HCT116 (cell line): ENCODE results near the gene ZSCAN23. TPM values are rescaled to one million over a fixed set of nuclear protein-coding genes. Genes with fewer than 3 reads are reported as not detected.

Experiments
- ATAC-seq: fragments of 200-7000 bp; cut with Tn5 transposase; 2 replicates; pipeline ENCODE4 v1.9.1; 2020; ENCODE audit warnings: mild to moderate bottlenecking, moderate library complexity
- BruUV-seq: library from RNA; stranded (reverse); fragments of 400-500 nt; replicated peaks from 2 replicates; lab custom pipeline; 2021; lab: Mats Ljungman, UMichigan
- CTCF ChIA-PET: fragments of 300-600 bp; sonication (Branson Sonifier 250); formaldehyde crosslinking; loops from one replicate; lab custom pipeline; 2021; ENCODE audit warnings: antibody characterized with exemption; lab: Charles Lee
- POLR2A ChIA-PET: fragments of 300-600, 350-600 bp; sonication (Branson Sonifier 250); formaldehyde crosslinking; loops from one replicate; lab custom pipeline; 2021; ENCODE audit warnings: antibody characterized with exemption; lab: Charles Lee
- RAD21 ChIA-PET, 2 experiments: fragments of 300-600 bp; sonication (Branson Sonifier 250); formaldehyde crosslinking; loops; one replicate each; lab custom pipeline; 2023; ENCODE audit warnings: low total read pairs in 2 of 2; ENCODE audit not compliant: uncharacterized antibody in 2 of 2, unreplicated experiment in 2 of 2, low non-redundant PET in 1 of 2; lab: Charles Lee
- DNase-seq: peaks from one replicate; pipeline ENCODE4 v3.0.0-alpha.2; 2010; ENCODE audit warnings: low read depth, low spot score
- H2AFZ ChIP-seq: fragments of 200-600 bp; shearing (Covaris generic), sonication (generic); 2 replicates; pipeline ENCODE4 v1.6.1; 2017; ENCODE audit warnings: low read depth, mixed run types, mixed read lengths, antibody characterized with exemption, low read length; ENCODE audit not compliant: poor library complexity, severe bottlenecking
- H3K27ac ChIP-seq: 2 replicates; pipeline ENCODE4 v1.5.1; 2012; ENCODE audit warnings: low read depth, low read length
- H3K27me3 ChIP-seq: fragments of 200-600 bp; sonication (generic); 2 replicates; pipeline ENCODE4 v1.6.1; 2016; ENCODE audit warnings: mixed run types, low read length, mixed read lengths; ENCODE audit not compliant: insufficient read depth
- H3K36me3 ChIP-seq, 2 experiments: fragments of 200-500 bp in 1 of 2; fragments of 200-600 bp in 1 of 2; sonication (Bioruptor generic) in 1 of 2; sonication (generic) in 1 of 2; 2 replicates each; pipeline versions ENCODE4 v1.5.1 to v1.6.1; 2014 to 2016; ENCODE audit warnings: low read length in 2 of 2, inconsistent platforms in 1 of 2, mixed read lengths in 1 of 2, mixed run types in 1 of 2; ENCODE audit not compliant: insufficient read depth in 2 of 2, control insufficient read depth in 1 of 2
- H3K4me1 ChIP-seq, 2 experiments: fragments of 200-600 bp in 1 of 2; sonication (generic) in 1 of 2; 2 replicates each; pipeline versions ENCODE4 v1.5.1 to v1.6.1; 2012 to 2017; ENCODE audit warnings: low read length in 2 of 2, inconsistent platforms in 1 of 2, mild to moderate bottlenecking in 1 of 2, mixed read lengths in 1 of 2, mixed run types in 1 of 2, moderate library complexity in 1 of 2; ENCODE audit not compliant: insufficient read depth in 2 of 2, control insufficient read depth in 1 of 2
- H3K4me2 ChIP-seq: fragments of 200-600 bp; sonication (generic); 2 replicates; pipeline ENCODE4 v1.6.1; 2017; ENCODE audit warnings: mixed run types, low read length, mixed read lengths
- H3K4me3 ChIP-seq, 2 experiments: fragments of 200-600 bp in 1 of 2; sonication (generic) in 1 of 2; replicated peaks in 1 of 2; 2 replicates each; pipeline ENCODE4 v1.5.1; 2011 to 2016; ENCODE audit warnings: low read length in 2 of 2, control low read depth in 1 of 2, low read depth in 1 of 2, mild to moderate bottlenecking in 1 of 2, mixed read lengths in 1 of 2, mixed run types in 1 of 2
- H3K79me2 ChIP-seq: fragments of 200-600 bp; sonication (generic); 2 replicates; pipeline ENCODE4 v1.6.1; 2017; ENCODE audit warnings: mild to moderate bottlenecking, mixed run types, low read length, moderate library complexity, mixed read lengths; ENCODE audit not compliant: insufficient read depth
- H3K9ac ChIP-seq: fragments of 200-600 bp; sonication (generic); 2 replicates; pipeline ENCODE4 v1.6.1; 2016; ENCODE audit warnings: low read length, mixed read lengths
- H3K9me2 ChIP-seq: fragments of 200-600 bp; sonication (generic), shearing (Covaris generic); 2 replicates; pipeline ENCODE4 v1.6.1; 2017; ENCODE audit warnings: mixed run types, mild to moderate bottlenecking, moderate library complexity; ENCODE audit not compliant: insufficient read depth
- H3K9me3 ChIP-seq, 2 experiments: fragments of 200-500 bp in 1 of 2; fragments of 200-600 bp in 1 of 2; sonication (Bioruptor generic) in 1 of 2; sonication (generic) in 1 of 2; 2 replicates each; pipeline ENCODE4 v1.6.1; 2014 to 2017; ENCODE audit warnings: low read length in 2 of 2, mixed read lengths in 2 of 2, inconsistent platforms in 1 of 2, low read depth in 1 of 2, mild to moderate bottlenecking in 1 of 2, mixed run types in 1 of 2, moderate library complexity in 1 of 2; ENCODE audit not compliant: control insufficient read depth in 1 of 2, insufficient read depth in 1 of 2
- H4K20me1 ChIP-seq: fragments of 200-600 bp; sonication (generic), shearing (Covaris generic); 2 replicates; pipeline ENCODE4 v1.6.1; 2017; ENCODE audit warnings: mixed run types, mild to moderate bottlenecking, moderate library complexity; ENCODE audit not compliant: insufficient read depth
- CEBPB ChIP-seq: IDR thresholded peaks from 2 replicates; pipeline ENCODE4 v1.6.1; 2012; ENCODE audit warnings: low read depth
- EGR1 ChIP-seq: IDR thresholded peaks from 2 replicates; pipeline ENCODE4 v1.6.1; 2012; ENCODE audit warnings: low read depth
- ELF1 ChIP-seq: IDR thresholded peaks from 2 replicates; pipeline ENCODE4 v1.6.1; 2012; ENCODE audit warnings: low read depth, borderline replicate concordance
- EZH2 ChIP-seq: fragments of 200-600 bp; sonication (generic); IDR thresholded peaks from 2 replicates; pipeline ENCODE4 v1.6.1; 2017; ENCODE audit warnings: antibody characterized with exemption, mixed run types
- EZH2phosphoT487 ChIP-seq: fragments of 200-600 bp; IDR thresholded peaks from 2 replicates; pipeline ENCODE4 v1.6.1; 2018; ENCODE audit warnings: antibody characterized with exemption, borderline replicate concordance
- FOSL1 ChIP-seq: IDR thresholded peaks from 2 replicates; pipeline ENCODE4 v1.6.1; 2012; ENCODE audit warnings: low read depth
- POLR2AphosphoS5 ChIP-seq: IDR thresholded peaks from 2 replicates; pipeline ENCODE4 v1.6.1; 2011; ENCODE audit warnings: mild to moderate bottlenecking, low read depth, low read length, moderate library complexity
- RAD21 ChIP-seq: IDR thresholded peaks from 2 replicates; pipeline ENCODE4 v1.6.1; 2012; ENCODE audit warnings: low read depth, mild to moderate bottlenecking
- SIN3A ChIP-seq: IDR thresholded peaks from 2 replicates; pipeline ENCODE4 v1.6.1; 2012; ENCODE audit warnings: low read depth
- SP1 ChIP-seq: IDR thresholded peaks from 2 replicates; pipeline ENCODE4 v1.6.1; 2012; ENCODE audit warnings: low read depth
- SRF ChIP-seq: IDR thresholded peaks from 2 replicates; pipeline ENCODE4 v1.6.1; 2012; ENCODE audit warnings: low read depth
- TCF7L2 ChIP-seq: IDR thresholded peaks from 2 replicates; pipeline ENCODE4 v1.7.0; 2011; ENCODE audit warnings: borderline replicate concordance, inconsistent platforms; ENCODE audit not compliant: insufficient read depth, insufficient read length; ENCODE audit errors: extremely low read depth
- YY1 ChIP-seq: IDR thresholded peaks from 2 replicates; pipeline ENCODE4 v1.6.1; 2011; ENCODE audit warnings: low read length, low read depth, moderate library complexity, mild to moderate bottlenecking; ENCODE audit not compliant: insufficient replicate concordance; ENCODE audit errors: extremely low read depth
- ZFX ChIP-seq: fragments of 450-650 bp; IDR thresholded peaks from 2 replicates; pipeline ENCODE4 v1.6.1; 2017
- ZNF274 ChIP-seq: fragments of 200-500 bp; sonication (Bioruptor generic); IDR thresholded peaks from 2 replicates; pipeline ENCODE4 v1.6.1; 2014; ENCODE audit warnings: mild to moderate bottlenecking, low read depth, low read length, inconsistent platforms
- intact Hi-C: fragments of 100-400 bp; cut with micrococcal nuclease; formaldehyde crosslinking; loops from 2 replicates; pipeline ENCODE4 v1.10.0; 2022
- total RNA-seq: library from RNA; stranded (reverse); gene quantifications from one replicate; pipeline ENCODE4 v1.2.1, GENCODE V29; 2021; ENCODE audit not compliant: unreplicated experiment
- TF ChIP-seq, protein P1 (sequence below), 3 experiments: fragments of 200-600 bp in 1 of 3; sonication (generic) in 1 of 3; IDR thresholded peaks in 2 of 3; conservative IDR thresholded peaks in 1 of 3; 2 replicates each; pipeline ENCODE4 v1.5.1; 2012 to 2017; ENCODE audit warnings: low read depth in 2 of 3, low read length in 2 of 3, antibody characterized with exemption in 1 of 3, borderline replicate concordance in 1 of 3, control low read depth in 1 of 3, mild to moderate bottlenecking in 1 of 3, mixed read lengths in 1 of 3, mixed run types in 1 of 3, moderate library complexity in 1 of 3; ENCODE audit not compliant: insufficient read depth in 1 of 3
- TF ChIP-seq, protein P2 (sequence below): IDR thresholded peaks from 2 replicates; pipeline ENCODE4 v1.6.1; 2012
- TF ChIP-seq, protein P3 (sequence below): IDR thresholded peaks from 2 replicates; pipeline ENCODE4 v1.6.1; 2012

ZSCAN23 gene
- total RNA-seq, 1 experiment from 2014 or later = not detected

DNA sequence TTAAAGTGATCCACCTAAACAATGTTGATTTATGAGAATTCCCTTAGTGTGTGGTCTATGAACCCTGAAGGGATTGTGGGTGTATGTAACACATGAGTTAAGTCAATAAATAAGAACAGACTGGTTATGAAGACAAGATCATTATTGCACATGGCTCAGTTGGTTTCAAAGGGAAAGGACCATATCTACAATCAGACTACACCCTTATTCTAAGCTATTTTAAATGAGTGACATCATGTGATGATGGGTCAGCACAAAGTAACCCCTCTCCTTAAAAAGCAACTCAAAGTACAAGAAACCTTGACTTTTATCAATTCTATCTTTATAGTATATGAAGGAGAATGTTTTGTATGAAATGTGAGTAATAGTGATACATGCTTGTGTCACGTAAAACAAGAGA is 15.3 kb upstream of the ZSCAN23 start:
- DNase-seq = no peak
- no peaks in the 10 kb centered on the region for H3K27me3 ChIP-seq

DNA sequence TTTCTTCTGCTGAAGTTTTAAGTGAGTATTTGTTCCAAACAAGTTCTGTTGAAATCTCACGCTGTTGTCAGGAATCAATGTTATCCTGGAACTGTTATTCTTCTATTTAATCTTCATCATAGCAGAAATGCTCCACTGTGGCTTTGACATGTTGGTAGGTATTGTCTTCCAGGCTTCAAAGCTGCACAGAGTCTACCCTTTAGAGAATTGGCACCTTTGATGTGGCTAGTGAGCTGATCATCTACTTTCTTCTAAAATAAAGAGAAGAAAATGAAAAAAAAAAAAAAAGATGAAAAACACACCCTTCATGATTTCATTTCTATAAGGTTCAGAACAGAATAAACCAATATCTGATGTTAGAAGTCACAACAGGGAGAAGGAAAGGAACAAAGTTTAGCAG is 5.8 kb upstream of the ZSCAN23 start:
- ATAC-seq (no peak), DNase-seq (no peak)
- ChIA-PET CTCF (no interaction called here), POLR2A (no interaction called here), RAD21 (no interaction called here)
- Histone ChIP-seq H4K20me1 (no peaks in the 10 kb centered on the region), H2AFZ (no peak overlapping the region), H3K79me2 (no peaks in the 10 kb centered on the region), H3K4me2 (no peak overlapping the region), H3K9me2 (no peaks in the 10 kb centered on the region; the same call in 1 of the 2 replicates), H3K36me3 (no peaks in the 10 kb centered on the region), H3K27me3 (no peaks in the 10 kb centered on the region), H3K27ac (no peak overlapping the region), H3K9me3 (0 out of 4 replicates have a peak, but pooled peaks cover 0 to 3% of the 10 kb centered on the region in 2 experiments), H3K4me1 (no peaks in the 10 kb centered on the region), H3K4me3 (no peak overlapping the region), H3K9ac (no peak overlapping the region)
- intact Hi-C loops = no loop called here
- TF ChIP-seq ZFX (no peak), EGR1 (no peak), YY1 (no peak), FOSL1 (no peak), SRF (no peak), EZH2 (no peak), EZH2phosphoT487 (no peak), SIN3A (no peak), CEBPB (no peak), TCF7L2 (no peak), RAD21 (no peak), SP1 (no peak), ZNF274 (no peak)
- TF ChIP-seq, protein P1, sequence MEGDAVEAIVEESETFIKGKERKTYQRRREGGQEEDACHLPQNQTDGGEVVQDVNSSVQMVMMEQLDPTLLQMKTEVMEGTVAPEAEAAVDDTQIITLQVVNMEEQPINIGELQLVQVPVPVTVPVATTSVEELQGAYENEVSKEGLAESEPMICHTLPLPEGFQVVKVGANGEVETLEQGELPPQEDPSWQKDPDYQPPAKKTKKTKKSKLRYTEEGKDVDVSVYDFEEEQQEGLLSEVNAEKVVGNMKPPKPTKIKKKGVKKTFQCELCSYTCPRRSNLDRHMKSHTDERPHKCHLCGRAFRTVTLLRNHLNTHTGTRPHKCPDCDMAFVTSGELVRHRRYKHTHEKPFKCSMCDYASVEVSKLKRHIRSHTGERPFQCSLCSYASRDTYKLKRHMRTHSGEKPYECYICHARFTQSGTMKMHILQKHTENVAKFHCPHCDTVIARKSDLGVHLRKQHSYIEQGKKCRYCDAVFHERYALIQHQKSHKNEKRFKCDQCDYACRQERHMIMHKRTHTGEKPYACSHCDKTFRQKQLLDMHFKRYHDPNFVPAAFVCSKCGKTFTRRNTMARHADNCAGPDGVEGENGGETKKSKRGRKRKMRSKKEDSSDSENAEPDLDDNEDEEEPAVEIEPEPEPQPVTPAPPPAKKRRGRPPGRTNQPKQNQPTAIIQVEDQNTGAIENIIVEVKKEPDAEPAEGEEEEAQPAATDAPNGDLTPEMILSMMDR (IDR thresholded peaks at IDR 0.05 in 2 of 3, conservative IDR thresholded peaks at IDR 0.05 in 1 of 3; ENCODE audit: borderline replicate concordance in 1 of 3, insufficient read depth in 1 of 3, low read depth in 2 of 3, low read length in 2 of 3) = no peak
- TF ChIP-seq, protein P2, sequence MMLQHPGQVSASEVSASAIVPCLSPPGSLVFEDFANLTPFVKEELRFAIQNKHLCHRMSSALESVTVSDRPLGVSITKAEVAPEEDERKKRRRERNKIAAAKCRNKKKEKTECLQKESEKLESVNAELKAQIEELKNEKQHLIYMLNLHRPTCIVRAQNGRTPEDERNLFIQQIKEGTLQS = no peak
- TF ChIP-seq, protein P3, sequence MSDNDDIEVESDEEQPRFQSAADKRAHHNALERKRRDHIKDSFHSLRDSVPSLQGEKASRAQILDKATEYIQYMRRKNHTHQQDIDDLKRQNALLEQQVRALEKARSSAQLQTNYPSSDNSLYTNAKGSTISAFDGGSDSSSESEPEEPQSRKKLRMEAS = no peak
- BruUV-seq = no TSS peak

More for the DNA sequence above, 15.3 kb upstream of the ZSCAN23 start:
- no peaks in the 10 kb centered on the region for H4K20me1 ChIP-seq
- no peak for ATAC-seq
- POLR2A ChIA-PET = no interaction called here
- CTCF ChIA-PET = no interaction called here
- H3K27ac ChIP-seq = no peak overlapping the region
- no peaks in the 10 kb centered on the region for H3K79me2 ChIP-seq
- no TSS peak for BruUV-seq
- TF ChIP-seq POLR2AphosphoS5 = no peak
- no peak for TF ChIP-seq ELF1
- no peak for TF ChIP-seq FOSL1
- TF ChIP-seq TCF7L2 = no peak
- H3K9me3 ChIP-seq = no peaks in the 10 kb centered on the region
- H3K36me3 ChIP-seq = no peaks in the 10 kb centered on the region
- RAD21 ChIA-PET = no interaction called here
- H2AFZ ChIP-seq = no peak overlapping the region
- H3K4me3 ChIP-seq = no peak overlapping the region
- H3K9me2 ChIP-seq = no peaks in the 10 kb centered on the region
- no peak overlapping the region for H3K4me2 ChIP-seq
- no peaks in the 10 kb centered on the region for H3K4me1 ChIP-seq
- intact Hi-C loops = no loop called here
- no peak overlapping the region for H3K9ac ChIP-seq
